ENCODE measurements around the gene MSI2. TPM values are rescaled to one million over a fixed set of nuclear protein-coding genes. Genes with fewer than 3 reads are reported as not detected.

Gene MSI2
- total RNA-seq, 2 donors from 2014 or later: 88.3 to 114 TPM

GRCh38 chr17:57629886-57630285 lies 373.6 kb downstream of the MSI2 start:
- Histone ChIP-seq H3K9me3 (ENCODE audit: control insufficient read depth, low read length) (no peaks in the 10 kb centered on the region), H3K9ac (ENCODE audit: extremely low read depth, low read length, poor library complexity, severe bottlenecking) (no peak overlapping the region), H3K27ac (ENCODE audit: low read depth, low read length) (no peak overlapping the region), H3K27me3 (ENCODE audit: control insufficient read depth, insufficient read depth, low read length, poor library complexity, severe bottlenecking) (no peaks in the 10 kb centered on the region), H3K4me1 (ENCODE audit: control insufficient read depth, insufficient read depth, low read length) (no peaks in the 10 kb centered on the region), H3K4me3 (ENCODE audit: low read length) (no peak overlapping the region), H3K36me3 (ENCODE audit: control insufficient read depth, insufficient read depth, low read length) (peaks cover 17% of the 10 kb centered on the region)
- peaks cover 63% of the 10 kb centered on the region for H3K36me3 Mint-ChIP-seq (ENCODE audit: low read depth)
- no peaks in the 10 kb centered on the region for H3K4me1 Mint-ChIP-seq
- H3K27me3 Mint-ChIP-seq (ENCODE audit: insufficient read depth): no peaks in the 10 kb centered on the region
- H3K27ac Mint-ChIP-seq: no peak overlapping the region
- H3K4me3 Mint-ChIP-seq: no peak overlapping the region
- H3K9me3 Mint-ChIP-seq: peaks cover 1% of the 10 kb centered on the region
- no peak for TF ChIP-seq CTCF (conservative IDR thresholded peaks at IDR 0.05)
- 93 to 100% methylated on average over 2 to 4 of the region's 4 CpGs for WGBS, 2 experiments (ENCODE audit: insufficient coverage in 1 of 2, insufficient read length in 1 of 2)
- DNase-seq: no peak

GRCh38 chr17:57630736-57631135 lies 374.4 kb downstream of the MSI2 start:
- no peak overlapping the region for H3K9ac ChIP-seq (ENCODE audit: extremely low read depth, low read length, poor library complexity, severe bottlenecking)
- H3K4me3 ChIP-seq (ENCODE audit: low read length): no peak overlapping the region
- Mint-ChIP-seq H3K4me1 (no peaks in the 10 kb centered on the region), H3K9me3 (peaks cover 1% of the 10 kb centered on the region), H3K4me3 (no peak overlapping the region), H3K27ac (no peak overlapping the region), H3K36me3 (ENCODE audit: low read depth) (peaks cover 64% of the 10 kb centered on the region), H3K27me3 (ENCODE audit: insufficient read depth) (no peaks in the 10 kb centered on the region)
- H3K36me3 ChIP-seq (ENCODE audit: control insufficient read depth, insufficient read depth, low read length): peaks cover 17% of the 10 kb centered on the region
- no peak for TF ChIP-seq CTCF (conservative IDR thresholded peaks at IDR 0.05)
- no peaks in the 10 kb centered on the region for H3K9me3 ChIP-seq (ENCODE audit: control insufficient read depth, low read length)
- no peaks in the 10 kb centered on the region for H3K27me3 ChIP-seq (ENCODE audit: control insufficient read depth, insufficient read depth, low read length, poor library complexity, severe bottlenecking)
- H3K4me1 ChIP-seq (ENCODE audit: control insufficient read depth, insufficient read depth, low read length): no peaks in the 10 kb centered on the region
- H3K27ac ChIP-seq (ENCODE audit: low read depth, low read length): no peak overlapping the region
- 93 to 98% methylated on average over 6 to 8 of the region's 8 CpGs for WGBS, 2 experiments (ENCODE audit: insufficient coverage in 1 of 2, insufficient read length in 1 of 2)
- DNase-seq: no peak

- Histone ChIP-seq H3K4me1 (ENCODE audit: control insufficient read depth, insufficient read depth, low read length) (peaks cover 4% of the 10 kb centered on the region), H3K9ac (ENCODE audit: extremely low read depth, low read length, poor library complexity, severe bottlenecking) (no peak overlapping the region), H3K36me3 (ENCODE audit: control insufficient read depth, insufficient read depth, low read length) (peaks cover 17% of the 10 kb centered on the region), H3K27me3 (ENCODE audit: control insufficient read depth, insufficient read depth, low read length, poor library complexity, severe bottlenecking) (no peaks in the 10 kb centered on the region), H3K27ac (ENCODE audit: low read depth, low read length) (no peak overlapping the region), H3K9me3 (ENCODE audit: control insufficient read depth, low read length) (no peaks in the 10 kb centered on the region), H3K4me3 (ENCODE audit: low read length) (no peak overlapping the region)
- Mint-ChIP-seq H3K4me3 (no peak overlapping the region), H3K36me3 (ENCODE audit: low read depth) (peaks cover 57% of the 10 kb centered on the region), H3K9me3 (peaks cover 1% of the 10 kb centered on the region), H3K4me1 (peaks cover 5% of the 10 kb centered on the region), H3K27ac (no peak overlapping the region), H3K27me3 (ENCODE audit: insufficient read depth) (no peaks in the 10 kb centered on the region)
- DNase-seq: no peak
- 90 to 93% methylated on average over 6 of the region's 6 CpGs for WGBS, 2 experiments (ENCODE audit: insufficient coverage in 1 of 2, insufficient read length in 1 of 2)
- no peak for TF ChIP-seq CTCF (conservative IDR thresholded peaks at IDR 0.05)
Observed at GRCh38 chr17:57631871-57632270, 375.5 kb downstream of the MSI2 start.

Data from endodermal cell (in vitro differentiated cells).